Thoracic aorta (tissue), 2 donors: ENCODE results near the gene SLC7A6OS. TPM values are rescaled to one million over a fixed set of nuclear protein-coding genes. Genes with fewer than 3 reads are reported as not detected.

ENCODE experiments used
- ATAC-seq: fragments of 150-250 bp; one replicate; pipeline ENCODE4 v1.8.0; 2017; ENCODE audit warnings: low read depth; ENCODE audit not compliant: insufficient number of reproducible peaks, low FRiP score
- DNase-seq: peaks from one replicate; pipeline ENCODE4 v3.0.0-alpha.2; 2020; ENCODE audit warnings: low spot score
- H3K27ac ChIP-seq, 2 donors: fragments of 200-600 bp; sonication (generic); 1 replicate in 1 of 2; 2 replicates in 1 of 2; pipeline ENCODE4 v1.5.1; 2016; ENCODE audit warnings: mild to moderate bottlenecking in 2 of 2, moderate library complexity in 2 of 2
- H3K27me3 ChIP-seq: fragments of 200-600 bp; sonication (generic); replicated peaks from 2 replicates; pipeline ENCODE4 v1.6.0; 2016; ENCODE audit warnings: mild to moderate bottlenecking; ENCODE audit not compliant: insufficient read depth
- H3K36me3 ChIP-seq: fragments of 200-600 bp; sonication (generic); one replicate; pipeline ENCODE4 v1.5.1; 2016
- H3K4me1 ChIP-seq, 2 donors: fragments of 200-600 bp; sonication (generic); 1 replicate in 1 of 2; 2 replicates in 1 of 2; pipeline versions ENCODE4 v1.5.1 to v1.6.0; 2016; ENCODE audit warnings: low read depth in 2 of 2, mild to moderate bottlenecking in 1 of 2; ENCODE audit not compliant: control insufficient read depth in 1 of 2
- H3K4me3 ChIP-seq: fragments of 200-600 bp; sonication (generic); 2 replicates; pipeline ENCODE4 v1.5.1; 2016; ENCODE audit warnings: mild to moderate bottlenecking
- H3K9me3 ChIP-seq: fragments of 200-600 bp; sonication (generic); 2 replicates; pipeline ENCODE4 v1.5.1; 2016
- CTCF ChIP-seq: fragments of 200-600 bp; sonication (generic); IDR thresholded peaks from one replicate; pipeline ENCODE4 v1.5.1; 2019; ENCODE audit warnings: antibody characterized with exemption
- total RNA-seq, 2 donors: library from RNA; depleted of rRNA; stranded (reverse); fragments of >200 nt; gene quantifications; one replicate each; pipeline versions ENCODE4 v1.1.0 to v1.2.3, GENCODE V29; 2016

SLC7A6OS gene
- total RNA-seq, 2 donors from 2014 or later: 15.6 to 22.6 TPM

DNA sequence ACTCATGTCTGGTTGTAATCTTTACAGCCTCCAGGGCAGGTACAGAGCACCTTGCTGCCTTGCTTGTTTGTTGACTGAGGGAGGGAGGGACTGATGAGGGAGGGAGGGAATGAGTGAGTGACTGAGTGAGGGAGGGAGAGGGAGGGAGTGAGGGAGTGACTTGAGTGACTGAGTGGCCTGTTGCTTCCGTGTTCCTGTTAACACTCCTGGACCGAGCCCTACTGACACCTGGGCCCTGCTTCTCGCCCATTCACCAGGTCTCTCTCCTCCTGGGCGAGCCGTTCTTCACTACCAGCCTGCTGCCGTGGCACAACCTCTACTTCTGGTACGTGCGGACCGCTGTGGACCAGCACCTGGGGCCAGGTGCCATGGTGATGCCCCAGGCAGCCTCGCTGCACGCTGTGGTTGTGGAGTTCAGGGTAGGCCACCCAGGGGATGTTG lies 41.3 kb upstream of the SLC7A6OS start:
- no peaks in the 10 kb centered on the region for H3K27me3 ChIP-seq
- no peak for ATAC-seq
- no peak overlapping the region for H3K4me3 ChIP-seq
- H3K27ac ChIP-seq: no peak overlapping the region
- H3K4me1 ChIP-seq: no peaks in the 10 kb centered on the region
- no peak for DNase-seq
- H3K36me3 ChIP-seq: peaks cover 61% of the 10 kb centered on the region
- H3K9me3 ChIP-seq: no peaks in the 10 kb centered on the region
- no peak for TF ChIP-seq CTCF

- H3K4me3 ChIP-seq: no peak overlapping the region
- H3K9me3 ChIP-seq: no peaks in the 10 kb centered on the region
- no peak for TF ChIP-seq CTCF
- no peaks in the 10 kb centered on the region for H3K27me3 ChIP-seq
- ATAC-seq: no peak
- no peaks in the 10 kb centered on the region for H3K4me1 ChIP-seq
- no peak overlapping the region for H3K27ac ChIP-seq
- H3K36me3 ChIP-seq: peaks cover 58% of the 10 kb centered on the region
- no peak for DNase-seq
These were observed 40.7 kb upstream of the SLC7A6OS start for GRCh38 chr16:68351463-68351862.

DNA sequence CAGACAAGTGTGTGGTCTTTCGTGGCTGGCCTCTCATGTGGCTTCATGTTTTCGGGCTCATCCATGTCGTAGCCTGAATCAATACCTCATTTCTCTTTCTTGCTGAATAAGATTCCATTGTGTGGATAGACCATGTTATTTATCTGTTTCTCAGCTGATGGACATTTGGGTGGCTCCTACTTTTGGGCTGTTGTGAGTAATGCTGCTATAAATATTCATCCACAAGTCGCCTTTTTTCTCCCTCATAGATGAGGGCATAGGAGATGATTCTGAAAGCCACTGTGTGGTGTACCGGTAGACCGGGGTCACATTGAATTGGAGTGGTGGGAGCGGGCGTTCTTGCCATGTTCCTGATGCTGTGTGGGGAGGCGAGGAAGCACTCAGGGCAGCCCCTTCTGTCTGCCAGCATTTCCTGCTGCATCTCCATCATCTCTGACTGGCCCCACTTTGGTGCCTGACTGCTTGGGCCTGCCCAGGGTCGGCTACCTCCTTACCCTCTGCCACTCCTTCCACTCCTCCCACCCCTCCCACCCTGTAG lies 40.1 kb upstream of the SLC7A6OS start:
- no peak overlapping the region for H3K27ac ChIP-seq
- ATAC-seq (no peak), DNase-seq (no peak)
- H3K36me3 ChIP-seq: peaks cover 57% of the 10 kb centered on the region
- TF ChIP-seq CTCF: no peak
- H3K4me1 ChIP-seq: no peaks in the 10 kb centered on the region
- H3K4me3 ChIP-seq: no peak overlapping the region
- no peaks in the 10 kb centered on the region for H3K27me3 ChIP-seq
- H3K9me3 ChIP-seq: no peaks in the 10 kb centered on the region

DNA sequence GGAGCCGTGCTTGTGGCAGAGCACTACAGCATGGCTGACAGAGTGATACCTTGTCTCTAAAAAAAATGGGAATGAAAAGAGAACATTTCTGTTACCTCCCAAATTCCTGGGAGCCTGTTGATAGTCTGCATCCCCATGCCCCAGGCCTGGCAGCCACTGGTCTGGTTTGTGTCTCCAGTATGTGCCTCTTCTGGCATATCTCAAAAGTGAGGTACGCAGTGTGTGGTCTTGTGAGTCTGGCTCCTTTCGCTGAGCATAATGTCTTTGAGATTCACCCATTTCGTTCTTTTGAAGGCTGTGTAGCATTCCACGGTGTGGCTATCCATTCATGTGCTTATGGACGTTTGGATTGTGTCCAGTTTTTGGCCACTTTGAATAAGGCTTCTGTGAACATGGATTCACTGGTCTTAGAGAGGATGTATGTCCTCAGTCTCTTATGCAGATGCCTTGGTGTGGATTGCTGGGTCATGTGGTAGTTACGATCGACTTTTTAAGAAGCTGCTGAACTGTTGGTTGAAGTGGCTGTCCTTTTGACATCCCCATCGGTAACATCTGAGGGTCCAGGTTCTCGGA lies 39.2 kb upstream of the SLC7A6OS start:
- ATAC-seq (no peak), DNase-seq (no peak)
- Histone ChIP-seq H3K36me3 (peaks cover 51% of the 10 kb centered on the region), H3K27me3 (no peaks in the 10 kb centered on the region), H3K4me1 (peaks cover 0 to 9% of the 10 kb centered on the region in 2 donors), H3K4me3 (no peak overlapping the region), H3K27ac (no peak overlapping the region), H3K9me3 (no peaks in the 10 kb centered on the region)
- no peak for TF ChIP-seq CTCF

DNA sequence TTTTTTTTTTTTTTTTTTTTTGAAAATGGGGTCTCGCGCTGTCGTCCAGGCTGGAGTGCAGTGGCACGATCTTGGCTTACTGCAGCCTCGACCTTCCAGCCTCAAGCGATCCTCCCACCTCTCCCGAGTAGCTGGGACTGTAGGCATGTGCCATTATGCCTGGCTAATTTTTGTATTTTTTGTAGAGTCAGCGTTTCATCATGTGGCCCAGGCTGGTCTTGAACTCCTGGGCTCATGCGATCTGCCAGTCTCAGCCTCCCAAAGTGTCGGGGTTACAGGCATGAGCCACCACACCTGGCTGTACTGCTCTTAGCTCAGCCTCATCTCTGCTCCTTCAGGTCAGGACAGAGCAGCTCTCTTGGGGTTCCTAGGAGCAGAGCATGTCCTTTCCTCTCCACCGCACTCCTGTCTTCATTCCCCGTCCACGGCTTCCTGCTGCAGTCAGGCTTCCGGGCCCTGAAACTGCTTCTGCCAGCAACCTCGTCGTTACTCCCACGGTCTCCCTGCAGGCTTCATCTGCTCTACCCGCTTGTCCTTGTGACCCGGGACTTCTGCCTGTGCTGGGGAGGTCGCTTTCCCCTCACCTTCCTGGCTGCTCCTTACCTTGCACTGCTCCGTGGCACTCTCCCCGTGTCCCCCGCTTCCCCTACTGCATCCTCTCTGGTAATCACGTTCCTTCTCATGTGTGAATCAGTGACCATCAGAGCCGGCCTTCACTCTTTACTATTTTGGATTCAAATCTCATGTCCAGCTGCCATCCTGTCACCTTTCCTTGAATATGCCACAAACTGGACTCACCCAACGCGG lies 38.1 kb upstream of the SLC7A6OS start:
- ATAC-seq (no peak), DNase-seq (no peak)
- Histone ChIP-seq H3K9me3 (no peaks in the 10 kb centered on the region), H3K36me3 (peaks cover 41% of the 10 kb centered on the region), H3K4me3 (no peak overlapping the region), H3K27me3 (no peaks in the 10 kb centered on the region), H3K27ac (no peak overlapping the region), H3K4me1 (peaks cover 0 to 10% of the 10 kb centered on the region in 2 donors)
- TF ChIP-seq CTCF: no peak
